ENCODE data around the gene PRKCH.

- TF ChIP-seq CTCF (IDR thresholded peaks at IDR 0.05) (no peak), POLR2A (IDR thresholded peaks at IDR 0.05) (no peak)
Observed at GRCh38 chr14:61482348-61483206, 161.2 kb downstream of the PRKCH start.
